ENCODE results near the gene CASP7.

Gene CASP7

GRCh38 chr10:113740850-113741249 is 61.1 kb downstream of the CASP7 start:
- Mint-ChIP-seq H3K27me3 (ENCODE audit: low read depth) (peaks cover 9% of the 10 kb centered on the region), H3K36me3 (ENCODE audit: low read depth) (no peaks in the 10 kb centered on the region), H3K4me3 (no peak overlapping the region), H3K27ac (no peak overlapping the region), H3K4me1 (ENCODE audit: low read depth) (peaks cover 2% of the 10 kb centered on the region), H3K9me3 (no peaks in the 10 kb centered on the region)
- DNase-seq (ENCODE audit: low spot score): no peak

GRCh38 chr10:113742466-113742865 is 62.8 kb downstream of the CASP7 start:
- Mint-ChIP-seq H3K9me3 (no peaks in the 10 kb centered on the region), H3K27me3 (ENCODE audit: low read depth) (peaks cover 13% of the 10 kb centered on the region), H3K36me3 (ENCODE audit: low read depth) (no peaks in the 10 kb centered on the region), H3K27ac (no peak overlapping the region), H3K4me1 (ENCODE audit: low read depth) (no peaks in the 10 kb centered on the region), H3K4me3 (no peak overlapping the region)
- DNase-seq (ENCODE audit: low spot score): no peak

- H3K4me3 Mint-ChIP-seq: no peak overlapping the region
- peaks cover 13% of the 10 kb centered on the region for H3K27me3 Mint-ChIP-seq (ENCODE audit: low read depth)
- no peaks in the 10 kb centered on the region for H3K9me3 Mint-ChIP-seq
- H3K36me3 Mint-ChIP-seq (ENCODE audit: low read depth): no peaks in the 10 kb centered on the region
- DNase-seq (ENCODE audit: low spot score): no peak
- no peaks in the 10 kb centered on the region for H3K4me1 Mint-ChIP-seq (ENCODE audit: low read depth)
- no peak overlapping the region for H3K27ac Mint-ChIP-seq
These were observed 63.9 kb downstream of the CASP7 start for GRCh38 chr10:113743594-113743993.

GRCh38 chr10:113745374-113745773 is 65.7 kb downstream of the CASP7 start:
- Mint-ChIP-seq H3K27ac (no peak overlapping the region), H3K4me3 (no peak overlapping the region), H3K36me3 (ENCODE audit: low read depth) (no peaks in the 10 kb centered on the region), H3K27me3 (ENCODE audit: low read depth) (peaks cover 13% of the 10 kb centered on the region), H3K4me1 (ENCODE audit: low read depth) (no peaks in the 10 kb centered on the region), H3K9me3 (no peaks in the 10 kb centered on the region)
- DNase-seq (ENCODE audit: low spot score): no peak

- DNase-seq (ENCODE audit: low spot score): no peak
- Mint-ChIP-seq H3K9me3 (no peaks in the 10 kb centered on the region), H3K27me3 (ENCODE audit: low read depth) (peaks cover 11% of the 10 kb centered on the region), H3K4me3 (no peak overlapping the region), H3K4me1 (ENCODE audit: low read depth) (no peaks in the 10 kb centered on the region), H3K36me3 (ENCODE audit: low read depth) (no peaks in the 10 kb centered on the region), H3K27ac (no peak overlapping the region)
These were observed 66.7 kb downstream of the CASP7 start for GRCh38 chr10:113746217-113746957.

GRCh38 chr10:113751181-113751732 is 71.5 kb downstream of the CASP7 start, which contains the start of gene PLEKHS1:
PLEKHS1 (plus strand) TSS chr10:113751682; CDS start chr10:113755278, 3,596 bp downstream.
- Mint-ChIP-seq H3K36me3 (ENCODE audit: low read depth) (no peaks in the 10 kb centered on the region), H3K9me3 (no peaks in the 10 kb centered on the region)
- no peak for DNase-seq (ENCODE audit: low spot score)

GRCh38 chr10:113752553-113752952 is 72.8 kb downstream of the CASP7 start:
- no peaks in the 10 kb centered on the region for H3K4me1 Mint-ChIP-seq (ENCODE audit: low read depth)
- no peak overlapping the region for H3K4me3 Mint-ChIP-seq
- DNase-seq (ENCODE audit: low spot score): no peak
- H3K27me3 Mint-ChIP-seq (ENCODE audit: low read depth): peaks cover 10% of the 10 kb centered on the region
- no peak overlapping the region for H3K27ac Mint-ChIP-seq
- no peaks in the 10 kb centered on the region for H3K36me3 Mint-ChIP-seq (ENCODE audit: low read depth)
- H3K9me3 Mint-ChIP-seq: no peaks in the 10 kb centered on the region

More at GRCh38 chr10:113751181-113751732, 71.5 kb downstream of the CASP7 start, which contains the start of gene PLEKHS1:
- H3K27me3 Mint-ChIP-seq (ENCODE audit: low read depth): peaks cover 12% of the 10 kb centered on the region
- no peak within 1 kb of the TSS for H3K4me3 Mint-ChIP-seq
- no peak within 1 kb of the TSS for H3K27ac Mint-ChIP-seq
- no peaks in the 10 kb centered on the region for H3K4me1 Mint-ChIP-seq (ENCODE audit: low read depth)

- Mint-ChIP-seq H3K9me3 (no peaks in the 10 kb centered on the region), H3K4me3 (no peak overlapping the region), H3K27ac (no peak overlapping the region), H3K27me3 (ENCODE audit: low read depth) (peaks cover 10% of the 10 kb centered on the region), H3K4me1 (ENCODE audit: low read depth) (no peaks in the 10 kb centered on the region), H3K36me3 (ENCODE audit: low read depth) (no peaks in the 10 kb centered on the region)
- DNase-seq (ENCODE audit: low spot score): no peak
These were observed 73.4 kb downstream of the CASP7 start for GRCh38 chr10:113753020-113753692.

- Mint-ChIP-seq H3K4me3 (no peak overlapping the region), H3K27me3 (ENCODE audit: low read depth) (peaks cover 10% of the 10 kb centered on the region), H3K4me1 (ENCODE audit: low read depth) (no peaks in the 10 kb centered on the region), H3K27ac (no peak overlapping the region), H3K36me3 (ENCODE audit: low read depth) (no peaks in the 10 kb centered on the region), H3K9me3 (no peaks in the 10 kb centered on the region)
- DNase-seq (ENCODE audit: low spot score): no peak
These were observed 74.4 kb downstream of the CASP7 start for GRCh38 chr10:113754125-113754524.

GRCh38 chr10:113754768-113755167 is 75.1 kb downstream of the CASP7 start:
- no peak overlapping the region for H3K4me3 Mint-ChIP-seq
- no peaks in the 10 kb centered on the region for H3K4me1 Mint-ChIP-seq (ENCODE audit: low read depth)
- H3K27me3 Mint-ChIP-seq (ENCODE audit: low read depth): peaks cover 10% of the 10 kb centered on the region
- no peaks in the 10 kb centered on the region for H3K9me3 Mint-ChIP-seq
- H3K36me3 Mint-ChIP-seq (ENCODE audit: low read depth): no peaks in the 10 kb centered on the region
- no peak overlapping the region for H3K27ac Mint-ChIP-seq
- DNase-seq (ENCODE audit: low spot score): no peak

GRCh38 chr10:113756940-113757543 is 77.3 kb downstream of the CASP7 start:
- Mint-ChIP-seq H3K4me1 (ENCODE audit: low read depth) (no peaks in the 10 kb centered on the region), H3K36me3 (ENCODE audit: low read depth) (no peaks in the 10 kb centered on the region), H3K9me3 (no peaks in the 10 kb centered on the region), H3K27ac (no peak overlapping the region), H3K27me3 (ENCODE audit: low read depth) (peaks cover 19% of the 10 kb centered on the region), H3K4me3 (no peak overlapping the region)
- no peak for DNase-seq (ENCODE audit: low spot score)

- Mint-ChIP-seq H3K27me3 (ENCODE audit: low read depth) (peaks cover 39% of the 10 kb centered on the region), H3K27ac (no peak overlapping the region), H3K9me3 (peaks cover 5% of the 10 kb centered on the region), H3K36me3 (ENCODE audit: low read depth) (no peaks in the 10 kb centered on the region), H3K4me1 (ENCODE audit: low read depth) (no peaks in the 10 kb centered on the region), H3K4me3 (no peak overlapping the region)
- DNase-seq (ENCODE audit: low spot score): no peak
These were observed 82.4 kb downstream of the CASP7 start for GRCh38 chr10:113762083-113762482.

GRCh38 chr10:113764582-113764981 is 84.9 kb downstream of the CASP7 start:
- Mint-ChIP-seq H3K27ac (no peak overlapping the region), H3K4me1 (ENCODE audit: low read depth) (no peaks in the 10 kb centered on the region), H3K27me3 (ENCODE audit: low read depth) (peaks cover 52% of the 10 kb centered on the region), H3K36me3 (ENCODE audit: low read depth) (no peaks in the 10 kb centered on the region), H3K9me3 (peaks cover 5% of the 10 kb centered on the region), H3K4me3 (no peak overlapping the region)
- DNase-seq (ENCODE audit: low spot score): no peak

GRCh38 chr10:113765910-113766309 is 86.2 kb downstream of the CASP7 start:
- Mint-ChIP-seq H3K9me3 (peaks cover 5% of the 10 kb centered on the region), H3K36me3 (ENCODE audit: low read depth) (no peaks in the 10 kb centered on the region), H3K27ac (no peak overlapping the region), H3K4me3 (no peak overlapping the region), H3K4me1 (ENCODE audit: low read depth) (no peaks in the 10 kb centered on the region), H3K27me3 (ENCODE audit: low read depth) (peaks cover 53% of the 10 kb centered on the region)
- DNase-seq (ENCODE audit: low spot score): no peak
